HG02763 (cell line): ENCODE results near the gene TMEM109.

Source experiments
- ATAC-seq: cut with Tn5 transposase; IDR thresholded peaks from one replicate; pipeline ENCODE4 v1.9.1; 2021; ENCODE audit warnings: mild to moderate bottlenecking, moderate library complexity; ENCODE audit not compliant: unreplicated experiment

Gene TMEM109

DNA sequence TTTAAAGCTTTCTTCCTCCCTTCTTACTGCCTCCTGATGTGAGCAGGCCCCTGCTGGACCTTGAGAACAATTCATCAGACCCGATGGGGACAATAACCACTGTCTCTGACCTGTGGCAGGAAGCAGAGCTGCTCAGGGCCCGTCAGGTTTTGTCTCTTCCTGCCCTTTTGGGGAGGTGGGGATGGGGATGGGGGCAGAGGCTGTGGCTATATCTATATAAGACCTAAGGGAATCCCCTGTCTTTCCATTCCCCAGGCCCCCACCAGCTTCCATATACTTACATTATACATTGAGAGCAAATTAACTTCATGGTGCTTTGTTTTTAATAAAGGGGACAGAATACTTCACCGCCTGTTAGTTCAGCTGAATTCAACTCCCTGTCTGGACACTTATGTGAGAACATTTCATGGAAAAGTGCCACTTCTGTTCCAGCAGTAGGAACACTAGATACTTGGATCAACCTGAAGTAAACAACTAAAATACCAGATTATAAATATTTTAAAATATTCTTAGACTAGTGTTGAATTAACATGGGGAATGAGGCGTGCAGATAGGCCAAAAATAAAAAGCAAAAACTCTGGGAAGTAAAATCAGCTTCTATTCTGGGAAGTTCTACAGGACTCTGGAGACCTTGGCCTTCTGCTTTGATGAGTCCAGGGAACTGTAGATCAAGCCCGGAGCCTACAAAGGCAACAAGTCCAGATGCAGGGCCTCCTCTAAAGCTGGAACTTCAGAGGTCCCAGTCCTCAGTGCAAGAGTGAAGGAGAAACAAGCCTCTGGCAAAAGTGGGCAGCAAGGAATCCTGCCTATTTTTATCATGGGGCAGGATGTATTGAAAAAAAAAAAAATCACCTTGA is 35.5 kb upstream of the TMEM109 start:
- ATAC-seq = no peak

DNA sequence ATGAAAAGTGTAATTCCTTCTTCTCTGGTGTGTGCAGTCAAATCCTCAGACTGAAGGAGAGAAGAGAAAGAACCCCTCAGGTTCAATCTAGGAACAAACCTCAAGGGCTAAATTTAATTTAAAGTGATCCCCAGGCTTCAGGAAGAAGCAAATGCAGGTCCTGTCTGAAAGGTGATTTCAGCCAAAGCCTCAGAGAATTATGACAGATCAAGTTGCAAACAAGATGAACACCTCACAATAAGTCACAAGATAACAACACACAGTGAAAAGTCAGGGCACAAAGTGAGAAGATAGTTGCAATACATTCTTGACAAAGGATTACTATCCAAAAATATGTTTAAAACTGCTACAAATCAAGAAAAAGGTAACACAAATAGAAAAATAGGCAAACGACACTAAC is 34.9 kb upstream of the TMEM109 start:
- no peak for ATAC-seq

DNA sequence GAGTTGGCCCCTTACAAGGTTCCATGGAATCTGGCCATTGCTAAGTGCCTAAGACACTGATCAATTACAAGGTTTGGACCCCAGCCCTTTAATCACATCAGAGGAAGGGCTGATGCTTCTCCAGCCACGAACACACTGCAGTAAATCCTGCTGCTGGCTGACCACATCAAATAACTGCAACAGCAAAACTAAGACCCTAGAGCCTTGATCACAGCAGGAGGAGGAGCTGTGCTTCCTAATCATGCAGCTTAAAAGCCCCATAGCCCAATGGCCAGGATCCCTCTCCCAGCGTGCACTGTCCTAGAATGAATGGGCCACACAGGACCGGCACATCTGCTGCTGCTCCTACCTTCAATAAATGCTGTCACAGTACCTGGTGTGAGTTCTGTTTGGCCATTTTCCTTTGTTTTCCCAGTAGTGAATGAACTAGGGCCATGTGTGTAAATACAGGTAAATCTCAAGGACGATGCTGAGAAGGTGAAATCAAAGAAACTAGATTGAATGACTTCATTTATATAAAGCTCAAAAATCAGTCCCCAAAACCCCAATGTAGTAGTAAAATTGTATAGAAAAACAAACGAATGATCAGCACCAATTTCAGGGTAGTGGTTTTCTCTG is 33.9 kb upstream of the TMEM109 start:
- ATAC-seq = no peak

DNA sequence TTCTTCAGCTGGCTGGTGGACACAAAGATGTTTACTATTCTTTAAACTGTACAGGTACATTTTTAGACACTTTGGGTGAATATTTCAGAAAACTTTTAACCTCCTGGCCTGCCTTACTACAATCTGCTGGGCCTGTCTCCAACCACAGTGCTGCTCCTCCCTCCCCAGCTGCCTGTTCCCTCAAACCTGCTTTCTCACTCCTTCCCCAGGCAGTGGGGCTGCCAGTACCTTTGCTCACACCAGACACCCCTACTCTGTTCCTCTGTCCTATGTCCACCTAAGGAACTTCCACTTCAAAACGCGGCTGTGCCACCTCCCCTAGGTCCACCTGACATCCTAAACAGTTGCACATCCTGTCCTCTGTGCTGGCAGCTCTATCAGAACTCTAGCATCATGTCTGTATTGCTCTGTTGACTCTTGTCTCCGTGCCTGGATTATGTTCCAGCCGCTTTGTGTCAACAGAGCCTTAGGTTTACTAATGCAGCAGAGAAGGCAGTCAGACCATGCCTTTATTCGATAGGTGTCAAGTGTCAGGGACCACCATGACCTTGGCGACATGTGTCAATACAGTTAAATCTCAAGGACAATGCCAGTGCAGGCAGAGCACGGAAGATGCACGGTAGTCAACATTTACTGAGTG is 33.2 kb upstream of the TMEM109 start:
- ATAC-seq = no peak

DNA sequence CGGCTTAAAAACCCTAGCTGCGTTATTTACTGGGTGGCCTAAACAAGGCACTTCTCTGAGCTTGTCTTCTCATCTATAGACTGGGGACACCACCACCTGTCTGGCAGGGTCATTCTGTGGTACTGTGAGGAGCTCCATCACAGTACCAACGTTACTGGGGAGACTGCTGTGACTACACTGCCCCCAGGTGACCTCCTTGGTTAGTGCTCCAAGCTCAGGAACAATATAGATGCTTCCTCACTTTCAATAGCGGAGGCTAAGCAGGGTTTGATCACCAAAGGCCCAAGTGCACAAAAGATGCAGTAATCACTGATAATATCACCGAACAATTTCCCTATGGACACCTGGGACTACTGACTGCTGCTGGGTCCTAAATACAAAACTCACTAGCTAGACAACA is 26.4 kb upstream of the TMEM109 start:
- ATAC-seq = no peak

DNA sequence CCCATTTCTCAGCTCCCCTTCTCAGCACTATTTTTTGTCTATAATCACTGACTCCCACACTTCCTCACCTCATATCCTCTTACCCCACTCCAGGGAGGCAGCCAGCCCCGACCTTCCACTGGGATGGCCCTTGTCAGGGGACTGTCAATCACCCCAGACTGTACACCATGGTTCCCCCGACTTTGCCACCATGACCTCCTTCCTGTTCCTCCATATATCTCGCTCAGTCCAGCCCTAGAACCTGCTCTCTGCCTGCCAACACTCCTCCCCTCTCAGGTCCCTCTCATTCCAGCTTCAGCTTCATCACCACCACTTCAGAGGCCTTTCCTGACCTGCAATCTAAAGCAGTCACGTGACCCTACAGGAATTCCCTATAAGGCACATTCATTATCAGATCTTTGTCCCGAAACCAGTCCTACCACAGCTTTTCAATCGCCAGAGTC is 24.1 kb upstream of the TMEM109 start:
- ATAC-seq = no peak

DNA sequence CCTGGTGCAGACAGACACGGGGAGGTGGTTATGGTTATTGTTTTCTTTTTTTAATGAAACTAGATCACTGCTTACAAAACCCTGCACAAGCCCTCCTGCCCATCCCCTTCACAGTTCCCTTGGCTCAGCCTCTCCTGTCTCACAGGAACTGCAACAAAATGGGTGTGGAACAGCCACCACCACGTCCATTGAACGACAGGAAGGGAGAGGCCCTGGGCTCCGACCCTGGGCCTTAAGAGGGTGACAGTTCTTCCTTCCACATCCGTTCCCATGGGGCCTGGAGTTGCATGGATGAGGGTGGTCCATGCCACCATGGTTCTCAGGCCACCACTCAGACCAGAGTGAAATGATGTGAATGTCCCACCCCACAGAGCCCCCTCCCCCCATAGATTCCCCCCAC is 23.3 kb upstream of the TMEM109 start:
- no peak for ATAC-seq

DNA sequence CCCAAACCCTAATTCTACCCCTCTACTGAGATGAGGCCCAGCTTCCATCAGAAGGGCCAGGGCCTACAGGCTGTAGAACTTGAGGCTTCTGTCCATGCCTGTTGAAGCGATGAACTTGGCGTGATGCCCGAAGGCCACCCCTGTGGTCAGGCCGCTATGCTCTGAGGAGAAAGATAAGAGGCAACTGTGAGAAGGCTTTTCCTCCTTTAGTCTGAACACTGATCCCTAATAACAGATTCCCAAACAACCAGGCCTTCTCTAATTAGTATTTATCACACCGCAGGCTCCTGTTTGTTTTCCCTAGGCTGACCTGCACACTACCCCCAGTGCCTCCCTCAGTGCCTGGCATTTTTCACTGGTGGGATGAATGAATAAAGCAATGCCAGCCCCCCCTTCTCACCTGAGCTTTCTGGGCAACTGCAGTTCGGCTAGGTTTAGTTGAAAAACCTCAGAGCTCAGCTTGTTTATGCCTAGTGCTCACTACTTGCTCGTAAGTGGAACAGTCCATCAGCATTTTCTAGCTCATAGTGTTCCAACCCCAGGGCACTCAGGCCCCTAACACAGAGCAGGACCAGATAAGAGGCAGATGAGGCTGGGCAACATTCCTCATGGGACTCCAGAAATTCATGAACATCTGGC is 22.7 kb upstream of the TMEM109 start:
- no peak for ATAC-seq

DNA sequence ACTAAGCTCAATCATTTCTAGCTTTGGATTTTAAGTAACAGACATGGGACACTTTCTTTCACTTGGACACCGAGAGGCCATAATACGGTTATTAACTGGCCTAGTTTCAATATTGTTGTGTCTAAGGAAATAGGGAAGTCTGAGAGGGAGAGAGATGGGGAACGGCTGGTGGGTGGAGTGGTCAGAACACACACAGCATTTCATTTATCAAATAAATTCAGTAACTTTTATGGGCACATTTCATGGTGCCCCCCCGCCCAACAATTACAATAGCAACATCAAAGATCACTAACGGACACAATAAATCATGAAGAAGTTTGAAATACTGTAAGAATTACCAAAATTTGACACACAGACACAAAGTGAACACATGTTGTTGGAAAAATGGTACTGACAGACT is 18.3 kb upstream of the TMEM109 start:
- no peak for ATAC-seq

DNA sequence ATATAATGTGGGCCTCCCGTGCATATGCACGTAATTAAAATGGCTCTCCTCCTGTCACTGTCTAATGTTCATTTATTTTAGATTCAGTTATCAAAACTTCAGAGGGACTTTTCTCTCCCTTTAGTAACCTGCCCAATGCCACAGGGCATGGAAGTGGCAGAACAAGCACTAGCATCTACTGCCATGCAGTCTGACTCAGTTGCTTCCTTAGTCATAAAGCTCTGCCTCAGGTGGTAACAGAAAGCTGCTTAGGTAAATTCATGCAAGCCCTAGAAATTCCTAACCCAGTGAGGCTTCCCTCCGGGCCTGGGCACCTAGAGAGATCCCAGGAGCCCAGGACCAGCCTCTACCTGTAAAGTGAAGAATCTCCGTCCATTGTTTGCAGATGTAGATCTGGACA is 16.5 kb upstream of the TMEM109 start:
- ATAC-seq = no peak

DNA sequence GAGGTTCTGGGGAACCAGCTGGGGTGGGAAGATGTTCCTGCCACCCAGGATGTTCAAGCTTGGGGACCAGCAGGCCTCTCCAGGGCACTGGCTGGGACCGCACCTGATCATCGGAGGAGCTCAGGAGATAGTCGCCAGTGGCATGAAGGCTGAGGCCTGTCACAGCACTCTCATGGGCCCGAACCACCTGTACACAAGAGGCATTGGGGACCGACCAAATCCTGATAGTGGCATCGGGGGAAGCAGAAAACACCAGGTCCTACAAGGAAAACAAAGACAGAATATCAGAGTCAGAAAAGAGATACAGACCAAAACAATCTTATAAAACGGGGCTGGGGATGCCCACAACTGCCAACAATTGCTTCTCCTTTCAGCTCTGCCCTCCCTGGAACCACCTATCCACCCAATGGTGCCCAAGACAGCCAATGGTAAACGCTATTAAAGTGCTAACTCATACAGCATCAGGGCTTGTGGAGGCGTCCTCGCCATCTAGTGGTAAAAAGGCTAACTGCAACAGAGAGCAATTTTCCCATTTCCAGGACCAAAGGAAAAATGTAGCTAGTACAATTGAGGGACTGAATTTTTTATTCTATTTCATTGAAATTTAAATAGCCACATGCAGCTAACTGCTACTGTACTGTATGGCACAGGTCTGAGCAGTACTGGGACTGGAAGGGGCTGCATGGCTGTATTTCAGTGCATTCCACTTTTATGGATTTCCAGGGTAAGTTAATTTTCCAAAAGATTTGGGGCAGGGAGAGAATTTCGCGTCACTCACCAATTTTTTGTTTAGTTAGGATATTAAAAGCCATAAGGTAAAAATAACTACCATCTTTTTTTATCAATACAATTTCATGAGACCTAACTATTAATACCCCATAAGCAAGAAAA is 14.7 kb upstream of the TMEM109 start:
- ATAC-seq = no peak

DNA sequence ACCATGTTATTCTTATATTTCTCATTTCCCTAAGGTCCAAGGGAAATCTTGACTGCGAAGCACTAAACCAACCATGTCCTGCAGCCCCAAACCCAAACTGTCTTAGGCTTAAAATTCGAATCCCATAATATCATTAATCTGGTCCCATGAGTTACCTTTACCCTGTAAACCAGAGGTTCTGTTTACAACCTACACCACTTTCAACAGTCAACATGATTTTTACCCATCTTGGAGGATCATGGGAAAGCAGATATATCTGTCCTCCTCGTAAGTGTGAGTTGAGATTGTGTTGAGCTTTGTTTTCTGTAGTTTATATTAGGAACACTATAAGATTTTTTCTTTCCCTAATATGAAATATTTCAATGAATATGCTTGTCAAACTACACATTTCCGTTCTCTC is 14.0 kb upstream of the TMEM109 start:
- ATAC-seq = no peak

DNA sequence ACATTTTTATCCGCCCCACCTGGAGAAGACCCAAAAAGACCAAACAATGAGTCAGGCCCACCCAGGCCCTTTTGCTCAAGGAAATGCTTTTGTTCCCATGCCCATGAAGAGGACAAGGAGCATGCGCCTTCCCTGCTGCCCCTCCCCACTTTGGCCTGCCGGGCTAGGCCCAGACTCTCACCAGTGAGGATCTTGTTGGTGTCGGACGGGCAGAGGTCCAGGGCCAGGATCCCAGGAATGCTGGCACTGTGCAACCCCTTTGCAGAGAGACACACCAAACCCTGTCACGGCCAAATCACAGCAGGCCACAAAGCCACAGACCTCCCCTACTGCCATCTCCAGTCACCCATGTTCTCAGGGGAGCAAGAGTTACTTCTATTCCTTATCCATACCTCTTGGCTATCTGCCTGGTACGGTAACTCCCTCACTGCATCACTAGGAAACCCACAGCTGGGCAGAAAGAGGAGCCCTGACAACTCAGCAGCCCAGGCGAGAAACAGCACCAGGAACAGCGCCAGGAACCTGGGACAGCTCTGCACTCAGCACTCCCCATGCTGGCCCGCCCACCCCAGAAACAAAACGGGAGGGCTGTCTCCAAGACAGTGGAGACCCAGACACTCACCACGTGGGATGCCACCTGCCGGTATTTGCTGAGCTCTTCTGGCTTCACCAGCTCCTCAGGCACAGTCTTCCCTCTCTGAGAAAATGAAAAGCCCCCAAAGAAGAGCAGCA is 13.1 kb upstream of the TMEM109 start:
- no peak for ATAC-seq

DNA sequence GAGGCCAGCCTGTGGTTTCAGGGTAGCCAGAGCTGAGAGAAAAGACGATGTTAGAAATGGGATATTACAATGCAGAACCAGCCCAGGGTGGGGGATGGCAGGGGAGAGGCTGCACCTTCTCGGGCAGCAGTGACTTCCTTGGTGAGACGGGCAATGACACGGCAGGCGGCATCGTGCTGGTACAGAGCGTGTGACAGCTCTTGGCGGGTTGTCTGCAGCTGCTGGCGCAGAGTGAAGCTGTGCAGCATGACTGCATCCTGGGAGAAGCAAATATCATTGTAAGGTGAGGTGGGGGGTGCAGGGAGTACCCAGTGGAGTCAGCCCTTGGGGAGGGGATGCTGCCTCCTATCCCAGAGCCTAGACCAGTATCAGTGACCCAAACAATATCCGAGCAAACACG is 11.3 kb upstream of the TMEM109 start:
- ATAC-seq = no peak

DNA sequence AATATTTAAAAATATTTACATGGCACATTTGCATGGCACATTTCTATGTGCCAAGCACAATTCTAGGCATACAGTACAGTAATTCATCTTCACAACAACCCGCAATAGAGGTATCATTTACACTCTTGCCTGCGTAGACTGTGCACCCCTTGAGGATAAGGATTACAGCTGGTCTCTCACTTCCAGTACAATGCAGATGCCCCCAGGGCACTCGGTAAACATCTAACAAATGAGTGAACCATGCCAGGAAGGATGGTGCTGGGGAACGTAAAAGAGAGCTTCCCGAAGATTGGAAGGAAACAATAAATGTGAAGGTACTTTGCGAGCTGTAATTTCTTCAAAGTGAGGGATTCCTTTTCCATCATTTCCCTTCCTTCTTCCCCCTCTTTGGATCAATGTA is 8.9 kb upstream of the TMEM109 start:
- no peak for ATAC-seq

DNA sequence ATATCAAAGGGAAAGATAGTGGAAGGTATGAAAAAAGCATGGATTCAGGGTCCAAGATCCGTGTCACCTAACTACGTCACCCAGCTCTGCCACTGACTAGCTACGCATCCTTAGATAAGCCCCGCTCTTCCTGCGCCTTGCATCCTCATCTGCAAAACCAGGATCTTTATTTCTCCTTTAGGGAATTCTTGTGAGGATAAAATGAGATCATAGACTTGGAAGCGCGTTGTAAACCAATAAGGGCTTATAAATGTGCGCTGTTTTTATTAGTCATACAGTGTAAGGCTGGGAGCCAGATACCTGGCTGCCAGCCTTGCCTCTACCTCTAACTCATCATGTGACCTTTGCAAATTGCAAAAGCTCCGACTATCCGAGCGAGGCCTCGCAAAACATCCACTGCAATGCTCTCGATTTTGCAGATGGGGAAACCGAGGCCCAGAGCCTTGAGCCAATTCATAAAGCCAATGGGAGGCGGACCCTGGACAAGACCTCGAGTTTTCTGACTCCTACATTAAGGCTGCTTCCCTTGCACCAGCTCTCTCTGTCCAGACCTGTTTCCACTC is 8.3 kb upstream of the TMEM109 start:
- no peak for ATAC-seq

DNA sequence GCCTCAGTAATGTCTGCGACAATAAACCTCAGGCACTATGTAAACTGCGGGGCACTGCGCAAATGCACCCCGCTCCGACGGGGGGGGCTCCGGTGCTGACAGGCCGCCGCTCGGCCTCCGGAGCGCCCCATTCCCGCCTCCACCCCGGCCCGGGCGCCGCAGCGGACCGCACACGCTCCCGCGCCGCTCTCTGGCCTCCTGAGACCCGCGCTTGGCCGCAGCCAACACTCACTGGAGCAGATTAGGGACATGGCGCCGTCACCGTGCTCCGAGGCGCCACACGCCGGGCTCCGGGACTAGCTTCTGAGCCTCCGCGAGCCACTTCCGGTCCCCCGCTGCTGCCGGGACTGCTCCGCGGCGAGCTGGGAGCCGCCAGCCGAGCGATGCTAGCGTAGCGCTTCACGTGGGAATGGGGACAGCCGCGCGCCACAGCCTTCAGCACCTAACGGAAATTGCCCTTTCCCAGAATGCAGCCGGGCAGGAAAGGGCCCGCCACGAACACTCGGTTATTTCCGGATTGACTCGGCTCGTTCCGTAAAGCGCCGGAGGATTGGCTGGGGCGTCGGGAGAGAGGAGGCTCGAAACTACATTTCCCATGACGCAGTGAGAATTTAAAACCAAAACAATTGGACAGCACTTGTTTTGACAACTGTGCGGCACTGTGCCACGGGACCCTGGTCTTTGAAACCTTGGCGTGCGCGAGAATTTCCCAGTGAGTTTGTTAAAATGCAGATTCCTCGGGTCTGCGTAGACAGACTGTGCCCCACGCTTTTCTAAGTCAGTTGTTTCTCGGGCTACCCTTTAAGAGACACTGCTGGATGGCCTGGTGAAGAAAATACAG is 7.6 kb upstream of the TMEM109 start, which contains the start of gene PRPF19:
TSS of gene PRPF19 (minus strand) at position 454 of the 841 bp plus-strand sequence. CDS start at position 251, 203 bp downstream.
- peak; percentile 78 for ATAC-seq

DNA sequence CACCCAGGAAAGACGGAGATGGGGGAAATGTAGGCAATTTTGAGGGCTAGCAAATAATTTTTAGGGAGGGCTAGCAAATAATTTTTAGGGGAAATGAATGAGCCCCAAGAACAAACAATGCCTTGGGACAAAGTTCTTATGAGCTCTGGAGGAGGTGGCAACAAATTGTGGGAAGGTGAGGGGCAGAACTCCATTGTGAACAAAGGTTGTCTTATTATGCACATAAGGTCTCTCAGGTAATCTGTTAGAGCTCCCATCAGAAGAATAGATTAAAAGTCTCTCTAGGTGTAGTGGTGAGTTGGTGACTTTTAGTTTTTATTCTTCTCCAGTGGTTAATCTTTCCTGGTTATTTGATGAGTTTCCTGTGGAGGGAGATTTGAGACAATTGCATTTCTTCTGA is 5.2 kb upstream of the TMEM109 start:
- ATAC-seq = no peak
